Activated CD8-positive, alpha-beta T cell treated with anti-CD3 and anti-CD28 coated beads, Interleukin-2, amount 10 ng/mL, durations not matched to agents 7 days and 5 days (primary cell): ENCODE data around the gene TGFBRAP1. TPM values are rescaled to one million over a fixed set of nuclear protein-coding genes. Genes with fewer than 3 reads are reported as not detected.

Experiments
- ATAC-seq: fragments of 150-1000 bp; cut with Tn5 transposase; one replicate; pipeline ENCODE4 v1.10.0; 2021; ENCODE audit warnings: moderate library complexity
- CTCF ChIA-PET: fragments of 350-600 bp; sonication (Branson Sonifier 250); formaldehyde crosslinking; loops from one replicate; lab custom pipeline; 2021; ENCODE audit warnings: antibody characterized with exemption; lab: Charles Lee
- POLR2A ChIA-PET: fragments of 350-600 bp; sonication (Branson Sonifier 250); formaldehyde crosslinking; loops from one replicate; lab custom pipeline; 2021; ENCODE audit warnings: antibody characterized with exemption; lab: Charles Lee
- DNase-seq: peaks from one replicate; pipeline ENCODE4 v3.0.0-alpha.2; 2020
- H3K27ac Mint-ChIP-seq: one replicate; pipeline ENCODE4 v1.8.0; 2021; ENCODE audit warnings: mild to moderate bottlenecking, mixed read lengths
- H3K27me3 Mint-ChIP-seq: one replicate; pipeline ENCODE4 v1.8.0; 2021; ENCODE audit warnings: low read depth, mixed read lengths
- H3K36me3 Mint-ChIP-seq: one replicate; pipeline ENCODE4 v1.8.0; 2021; ENCODE audit warnings: low read depth, mixed read lengths
- H3K4me1 Mint-ChIP-seq: one replicate; pipeline ENCODE4 v1.8.0; 2021; ENCODE audit warnings: low read depth, mixed read lengths
- H3K4me3 Mint-ChIP-seq: one replicate; pipeline ENCODE4 v1.8.0; 2021; ENCODE audit warnings: mild to moderate bottlenecking, mixed read lengths
- H3K9me3 Mint-ChIP-seq: one replicate; pipeline ENCODE4 v1.8.0; 2022; ENCODE audit warnings: mixed read lengths; ENCODE audit not compliant: insufficient read depth
- total RNA-seq, 2 experiments: library from RNA; stranded (reverse); gene quantifications; one replicate each; pipeline ENCODE4 v1.2.3, GENCODE V29; 2021

Gene TGFBRAP1
- total RNA-seq, 2 experiments from 2014 or later: 16.4 to 16.6 TPM

GRCh38 chr2:105339414-105339813 lies 9.9 kb upstream of the TGFBRAP1 start:
- DNase-seq (no peak), ATAC-seq (no peak)
- peaks cover 29% of the 10 kb centered on the region for H3K36me3 Mint-ChIP-seq
- no peaks in the 10 kb centered on the region for H3K9me3 Mint-ChIP-seq
- ChIA-PET CTCF (interaction anchor here (0.8 to 1.6 kb wide), 3 partner anchors 10 to 213 kb away, joined by 3 to 4 read pairs (median 3); no protein-coding TSS in a partner anchor), POLR2A (interaction anchor here (0.5 kb wide), 1 partner anchor 406 kb away, joined by 3 read pairs; no protein-coding TSS in a partner anchor)
- no peak overlapping the region for H3K27ac Mint-ChIP-seq
- peak overlapping the region; percentile 27 for H3K4me3 Mint-ChIP-seq
- H3K4me1 Mint-ChIP-seq: peaks cover 40% of the 10 kb centered on the region
- H3K27me3 Mint-ChIP-seq: no peaks in the 10 kb centered on the region

GRCh38 chr2:105338020-105338385 lies 8.5 kb upstream of the TGFBRAP1 start:
- H3K27me3 Mint-ChIP-seq: no peaks in the 10 kb centered on the region
- peaks cover 40% of the 10 kb centered on the region for H3K4me1 Mint-ChIP-seq
- DNase-seq (no peak), ATAC-seq (peak; percentile 13)
- H3K9me3 Mint-ChIP-seq: no peaks in the 10 kb centered on the region
- ChIA-PET CTCF (interaction anchor here (0.9 to 2.0 kb wide), 3 partner anchors 9 to 31 kb away, joined by 3 to 9 read pairs (median 6); no protein-coding TSS in a partner anchor), POLR2A (interaction anchor here (0.5 to 1.5 kb wide), 2 partner anchors 9 to 14 kb away, joined by 3 to 9 read pairs; partner anchors contain the start of gene TGFBRAP1)
- peak overlapping the region; percentile 100 for H3K4me3 Mint-ChIP-seq
- H3K27ac Mint-ChIP-seq: peak overlapping the region; percentile 100
- peaks cover 26% of the 10 kb centered on the region for H3K36me3 Mint-ChIP-seq

GRCh38 chr2:105337122-105338019 lies 7.8 kb upstream of the TGFBRAP1 start, which contains the start of gene C2orf49:
Gene C2orf49 (plus strand): TSS chr2:105337540. CDS start chr2:105337588, 48 bp downstream.
- H3K9me3 Mint-ChIP-seq: no peaks in the 10 kb centered on the region
- H3K4me1 Mint-ChIP-seq: peaks cover 40% of the 10 kb centered on the region
- ATAC-seq (peak; percentile 89), DNase-seq (peak; percentile 92)
- H3K4me3 Mint-ChIP-seq: peak within 1 kb of the TSS; percentile 100
- peaks cover 22% of the 10 kb centered on the region for H3K36me3 Mint-ChIP-seq
- POLR2A ChIA-PET: interaction anchor here (1.5 kb wide), 1 partner anchor 8 kb away, joined by 9 read pairs; the partner anchor contains the start of gene TGFBRAP1
- CTCF ChIA-PET: interaction anchor here (1.1 to 2.0 kb wide), 4 partner anchors 9 to 49 kb away, joined by 3 to 9 read pairs (median 5); no protein-coding TSS in a partner anchor
- no peaks in the 10 kb centered on the region for H3K27me3 Mint-ChIP-seq
- peak within 1 kb of the TSS; percentile 100 for H3K27ac Mint-ChIP-seq

- POLR2A ChIA-PET: interaction anchor here (1.5 kb wide), 1 partner anchor 8 kb away, joined by 9 read pairs; the partner anchor contains the start of gene TGFBRAP1
- H3K27ac Mint-ChIP-seq: peak overlapping the region; percentile 100
Measured at GRCh38 chr2:105336786-105337121, 7.2 kb upstream of the TGFBRAP1 start.

GRCh38 chr2:105335469-105335868 lies 5.9 kb upstream of the TGFBRAP1 start:
- H3K9me3 Mint-ChIP-seq: no peaks in the 10 kb centered on the region
- peaks cover 10% of the 10 kb centered on the region for H3K36me3 Mint-ChIP-seq
- peak overlapping the region; percentile 3 for H3K4me3 Mint-ChIP-seq
- H3K27me3 Mint-ChIP-seq: no peaks in the 10 kb centered on the region
- DNase-seq (no peak), ATAC-seq (no peak)
- peaks cover 46% of the 10 kb centered on the region for H3K4me1 Mint-ChIP-seq
- peak overlapping the region; percentile 6 for H3K27ac Mint-ChIP-seq
- ChIA-PET CTCF (interaction anchor here (1.0 to 1.2 kb wide), 4 partner anchors 8 to 47 kb away, joined by 3 to 5 read pairs (median 4); no protein-coding TSS in a partner anchor), POLR2A (interaction anchor here (1.2 kb wide), 1 partner anchor 411 kb away, joined by 3 read pairs; no protein-coding TSS in a partner anchor)

More at GRCh38 chr2:105336786-105337121, 7.2 kb upstream of the TGFBRAP1 start:
- Mint-ChIP-seq H3K4me3 (peak overlapping the region; percentile 100), H3K27me3 (no peaks in the 10 kb centered on the region), H3K4me1 (peaks cover 40% of the 10 kb centered on the region), H3K36me3 (peaks cover 19% of the 10 kb centered on the region), H3K9me3 (no peaks in the 10 kb centered on the region)
- ATAC-seq (no peak), DNase-seq (no peak)
- CTCF ChIA-PET: interaction anchor here (1.1 to 2.0 kb wide), 4 partner anchors 8 to 49 kb away, joined by 3 to 9 read pairs (median 5); no protein-coding TSS in a partner anchor

- CTCF ChIA-PET: no interaction called here
- H3K27ac Mint-ChIP-seq: no peak overlapping the region
- DNase-seq (no peak), ATAC-seq (no peak)
- peaks cover 48% of the 10 kb centered on the region for H3K4me1 Mint-ChIP-seq
- no peaks in the 10 kb centered on the region for H3K9me3 Mint-ChIP-seq
- H3K4me3 Mint-ChIP-seq: no peak overlapping the region
- POLR2A ChIA-PET: no interaction called here
- H3K27me3 Mint-ChIP-seq: no peaks in the 10 kb centered on the region
- peaks cover 6% of the 10 kb centered on the region for H3K36me3 Mint-ChIP-seq
Measured at GRCh38 chr2:105334211-105334610, 4.7 kb upstream of the TGFBRAP1 start.

- H3K9me3 Mint-ChIP-seq: no peaks in the 10 kb centered on the region
- peaks cover 6% of the 10 kb centered on the region for H3K36me3 Mint-ChIP-seq
- peak overlapping the region; percentile 76 for H3K27ac Mint-ChIP-seq
- ChIA-PET CTCF (interaction anchor here (1.1 to 4.4 kb wide), 3 partner anchors 14 to 43 kb away, joined by 4 to 13 read pairs (median 5); no protein-coding TSS in a partner anchor), POLR2A (no interaction called here)
- H3K4me3 Mint-ChIP-seq: peak overlapping the region; percentile 85
- H3K4me1 Mint-ChIP-seq: peaks cover 45% of the 10 kb centered on the region
- ATAC-seq (no peak), DNase-seq (no peak)
- H3K27me3 Mint-ChIP-seq: no peaks in the 10 kb centered on the region
Measured at GRCh38 chr2:105330681-105331375, 1.3 kb upstream of the TGFBRAP1 start.

- Mint-ChIP-seq H3K36me3 (peaks cover 7% of the 10 kb centered on the region), H3K4me1 (peaks cover 37% of the 10 kb centered on the region), H3K27me3 (no peaks in the 10 kb centered on the region), H3K27ac (peak overlapping the region; percentile 79), H3K9me3 (no peaks in the 10 kb centered on the region), H3K4me3 (peak overlapping the region; percentile 83)
- POLR2A ChIA-PET: interaction anchor here (1.1 to 1.7 kb wide), 3 partner anchors 8 to 19 kb away, joined by 3 to 9 read pairs (median 3); partner anchors contain the start of gene C2orf49
- DNase-seq: peak; percentile 36
- ATAC-seq: peak; percentile 23
- CTCF ChIA-PET: interaction anchor here (1.0 to 4.4 kb wide), 5 partner anchors 13 to 764 kb away, joined by 3 to 13 read pairs (median 4); no protein-coding TSS in a partner anchor
Measured at GRCh38 chr2:105329197-105329554, 359 bp downstream of the TGFBRAP1 start.

- Mint-ChIP-seq H3K27me3 (no peaks in the 10 kb centered on the region), H3K27ac (peak overlapping the region; percentile 79), H3K36me3 (peaks cover 7% of the 10 kb centered on the region), H3K4me3 (peak overlapping the region; percentile 83), H3K9me3 (no peaks in the 10 kb centered on the region), H3K4me1 (peaks cover 40% of the 10 kb centered on the region)
- CTCF ChIA-PET: interaction anchor here (0.7 to 4.4 kb wide), 8 partner anchors 7 to 765 kb away, joined by 3 to 13 read pairs (median 4); partner anchors contain the start of gene C2orf49
- POLR2A ChIA-PET: interaction anchor here (1.1 to 1.7 kb wide), 3 partner anchors 9 to 19 kb away, joined by 3 to 9 read pairs (median 3); partner anchors contain the start of gene C2orf49
- DNase-seq: peak; percentile 34
- ATAC-seq: no peak
Measured at GRCh38 chr2:105328281-105329196, 996 bp downstream of the TGFBRAP1 start.

- ATAC-seq (no peak), DNase-seq (no peak)
- ChIA-PET CTCF (interaction anchor here (1.2 to 4.4 kb wide), 4 partner anchors 8 to 766 kb away, joined by 4 to 13 read pairs (median 6); no protein-coding TSS in a partner anchor), POLR2A (no interaction called here)
- Mint-ChIP-seq H3K27ac (peak overlapping the region; percentile 18), H3K4me1 (peaks cover 42% of the 10 kb centered on the region), H3K9me3 (no peaks in the 10 kb centered on the region), H3K4me3 (peak overlapping the region; percentile 83), H3K27me3 (no peaks in the 10 kb centered on the region), H3K36me3 (peaks cover 7% of the 10 kb centered on the region)
Measured at GRCh38 chr2:105327690-105328089, 1.8 kb downstream of the TGFBRAP1 start.
